Measurements from ENCODE around the gene CCDC196.
A peak's percentile ranks its signal among the peaks of the same experiment; 100 is the strongest.

DNA sequence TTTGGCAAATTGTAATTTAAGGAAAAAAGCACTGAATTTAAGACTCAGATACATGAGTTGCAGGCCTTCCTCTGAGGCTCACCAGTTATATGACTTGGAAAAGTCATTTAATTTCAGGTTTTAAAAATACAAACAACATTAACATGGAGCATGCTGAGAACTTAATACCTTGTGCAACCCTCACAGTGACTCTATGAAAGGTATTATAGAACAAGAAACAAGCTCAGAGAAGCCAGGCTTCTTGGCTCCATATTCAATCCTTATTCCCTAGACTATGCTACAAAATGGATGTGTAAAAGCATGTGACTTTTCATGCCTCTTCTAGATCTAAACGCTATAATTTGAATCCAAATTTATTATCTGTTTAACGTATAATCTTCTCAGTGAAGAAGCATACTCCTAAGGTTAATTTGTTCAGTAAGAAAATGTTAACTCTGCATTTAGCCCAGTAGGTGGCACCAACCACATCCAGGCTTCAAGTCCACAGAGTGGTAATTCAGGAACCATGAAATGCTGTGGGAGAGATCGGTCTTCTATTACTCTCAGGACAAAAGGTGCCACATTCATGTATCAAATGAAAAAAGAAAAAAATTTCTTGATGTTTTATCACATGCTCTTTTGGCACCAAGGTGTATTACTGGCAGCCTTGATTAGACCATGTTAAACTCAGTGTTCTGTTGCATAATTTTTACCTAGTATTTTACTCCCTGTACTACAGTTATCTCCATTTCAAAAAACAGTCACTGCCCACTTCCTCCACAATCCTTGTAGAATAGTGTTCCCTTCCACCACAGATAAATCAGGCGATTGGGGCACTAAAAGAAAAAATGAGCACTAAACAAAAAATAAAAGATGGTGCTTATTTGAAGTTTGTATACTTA, 9.3 kb downstream of the CCDC196 start:
- TF ChIP-seq CTCF (conservative IDR thresholded peaks at IDR 0.05; ENCODE audit: low read length): peak; percentile 89
- TF ChIP-seq EZH2phosphoT487 (IDR thresholded peaks at IDR 0.05; ENCODE audit: borderline replicate concordance, low read depth, low read length): no peak
